ENCODE results near the gene ETS1.

ETS1 gene

GRCh38 chr11:128551058-128551457 is 36.3 kb downstream of the ETS1 start:
- no peak overlapping the region for H3K4me3 ChIP-seq (ENCODE audit: low read depth, low read length)
- TF ChIP-seq CTCF (IDR thresholded peaks at IDR 0.05; ENCODE audit: borderline replicate concordance, insufficient read depth, low read depth, low read length): no peak

GRCh38 chr11:128550261-128550821 is 37.0 kb downstream of the ETS1 start:
- TF ChIP-seq CTCF (IDR thresholded peaks at IDR 0.05; ENCODE audit: borderline replicate concordance, insufficient read depth, low read depth, low read length): no peak
- no peak overlapping the region for H3K4me3 ChIP-seq (ENCODE audit: low read depth, low read length)

- TF ChIP-seq CTCF (IDR thresholded peaks at IDR 0.05; ENCODE audit: borderline replicate concordance, insufficient read depth, low read depth, low read length): no peak
- peak overlapping the region; percentile 41 for H3K4me3 ChIP-seq (ENCODE audit: low read depth, low read length)
Observed at GRCh38 chr11:128549256-128549944, 38.0 kb downstream of the ETS1 start.

- no peak for TF ChIP-seq CTCF (IDR thresholded peaks at IDR 0.05; ENCODE audit: borderline replicate concordance, insufficient read depth, low read depth, low read length)
- peak overlapping the region; percentile 41 for H3K4me3 ChIP-seq (ENCODE audit: low read depth, low read length)
Observed at GRCh38 chr11:128548649-128549255, 38.6 kb downstream of the ETS1 start.

- H3K4me3 ChIP-seq (ENCODE audit: low read depth, low read length): peak overlapping the region; percentile 26
- TF ChIP-seq CTCF (IDR thresholded peaks at IDR 0.05; ENCODE audit: borderline replicate concordance, insufficient read depth, low read depth, low read length): no peak
Observed at GRCh38 chr11:128547946-128548648, 39.3 kb downstream of the ETS1 start.

- no peak overlapping the region for H3K4me3 ChIP-seq (ENCODE audit: low read depth, low read length)
- TF ChIP-seq CTCF (IDR thresholded peaks at IDR 0.05; ENCODE audit: borderline replicate concordance, insufficient read depth, low read depth, low read length): no peak
Observed at GRCh38 chr11:128546916-128547315, 40.4 kb downstream of the ETS1 start.

Data from GM12875 (cell line).